GM21423 (cell line): ENCODE data around the gene CATSPERE.

ENCODE experiments used
- ATAC-seq: cut with Tn5 transposase; IDR thresholded peaks from one replicate; pipeline ENCODE4 v1.9.1; 2021; ENCODE audit warnings: mild to moderate bottlenecking, moderate library complexity; ENCODE audit not compliant: unreplicated experiment

CATSPERE gene

DNA sequence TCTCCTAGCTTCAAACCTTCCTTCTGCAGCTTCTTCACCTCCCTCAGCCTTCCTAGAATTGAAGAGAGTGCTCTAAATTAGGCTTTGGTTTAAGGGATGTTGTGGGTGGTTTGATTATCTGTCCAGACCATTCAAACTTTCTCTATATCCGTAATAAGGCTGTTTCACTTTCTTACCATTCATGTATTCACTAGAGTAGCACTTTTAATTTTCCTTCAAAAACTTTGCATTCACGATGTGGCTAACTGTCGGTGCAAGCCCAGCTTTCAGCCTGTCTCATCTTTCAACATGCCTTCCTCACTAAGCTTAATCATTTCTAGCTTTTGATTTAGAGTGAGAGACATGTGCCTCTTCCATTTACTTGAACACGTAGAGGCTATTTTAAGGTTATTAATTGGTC is 165.6 kb downstream of the CATSPERE start:
- no peak for ATAC-seq

DNA sequence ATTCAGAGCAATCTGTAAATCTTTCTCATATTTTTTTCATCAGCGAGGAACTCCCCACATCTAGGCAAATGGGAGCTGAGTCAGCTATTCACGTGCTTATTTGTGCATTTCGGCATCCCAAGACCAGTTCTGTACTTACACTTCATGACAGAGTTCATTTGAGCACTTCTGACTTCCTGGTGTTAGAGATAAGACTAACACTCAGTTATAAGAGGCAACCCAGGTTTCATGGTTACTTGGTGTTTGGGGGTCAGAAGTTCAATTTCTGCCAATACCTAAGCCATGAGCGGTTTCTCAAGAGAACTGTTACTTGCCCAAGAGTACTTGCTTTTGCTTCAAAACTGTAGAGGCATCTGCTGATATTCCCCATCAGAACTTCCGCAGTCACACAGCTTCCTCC is 167.7 kb downstream of the CATSPERE start:
- ATAC-seq: no peak

DNA sequence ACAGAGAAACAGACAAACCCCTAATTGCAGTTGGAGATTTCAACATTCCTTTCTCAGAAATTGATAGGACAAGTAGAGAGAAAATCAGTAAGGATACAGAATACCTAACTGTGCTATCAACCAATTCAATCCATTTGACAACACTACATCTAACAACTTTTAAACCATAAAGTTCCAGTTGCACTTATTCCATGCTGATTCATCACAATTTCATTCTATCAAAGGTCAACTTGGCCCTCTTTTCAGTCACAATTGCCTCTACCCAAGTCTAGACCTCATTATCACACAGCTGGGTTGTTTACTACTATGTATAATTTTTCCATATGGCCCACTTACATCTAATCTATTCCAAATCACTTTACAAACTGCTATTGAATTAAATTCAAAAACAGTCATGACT is 172.1 kb downstream of the CATSPERE start:
- no peak for ATAC-seq

DNA sequence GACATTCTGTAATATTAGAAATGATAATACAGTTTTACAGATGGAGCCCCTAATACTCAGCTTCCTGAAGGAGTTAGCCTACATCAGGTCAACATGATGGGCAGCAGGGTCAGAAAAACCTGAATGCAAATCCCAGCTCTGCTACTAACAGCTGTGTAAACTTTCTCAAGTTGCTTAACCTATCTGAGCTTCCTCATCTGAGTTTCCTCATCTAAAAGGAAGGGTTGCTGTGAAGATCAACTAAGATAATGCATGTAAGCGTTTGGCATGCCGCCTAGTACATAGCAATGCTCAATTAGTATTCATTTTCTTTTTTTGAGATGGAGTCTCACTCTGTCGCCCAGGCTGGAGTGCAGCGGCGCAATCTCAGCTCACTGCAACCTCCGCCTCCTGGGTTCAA is 173.5 kb downstream of the CATSPERE start:
- ATAC-seq: no peak

DNA sequence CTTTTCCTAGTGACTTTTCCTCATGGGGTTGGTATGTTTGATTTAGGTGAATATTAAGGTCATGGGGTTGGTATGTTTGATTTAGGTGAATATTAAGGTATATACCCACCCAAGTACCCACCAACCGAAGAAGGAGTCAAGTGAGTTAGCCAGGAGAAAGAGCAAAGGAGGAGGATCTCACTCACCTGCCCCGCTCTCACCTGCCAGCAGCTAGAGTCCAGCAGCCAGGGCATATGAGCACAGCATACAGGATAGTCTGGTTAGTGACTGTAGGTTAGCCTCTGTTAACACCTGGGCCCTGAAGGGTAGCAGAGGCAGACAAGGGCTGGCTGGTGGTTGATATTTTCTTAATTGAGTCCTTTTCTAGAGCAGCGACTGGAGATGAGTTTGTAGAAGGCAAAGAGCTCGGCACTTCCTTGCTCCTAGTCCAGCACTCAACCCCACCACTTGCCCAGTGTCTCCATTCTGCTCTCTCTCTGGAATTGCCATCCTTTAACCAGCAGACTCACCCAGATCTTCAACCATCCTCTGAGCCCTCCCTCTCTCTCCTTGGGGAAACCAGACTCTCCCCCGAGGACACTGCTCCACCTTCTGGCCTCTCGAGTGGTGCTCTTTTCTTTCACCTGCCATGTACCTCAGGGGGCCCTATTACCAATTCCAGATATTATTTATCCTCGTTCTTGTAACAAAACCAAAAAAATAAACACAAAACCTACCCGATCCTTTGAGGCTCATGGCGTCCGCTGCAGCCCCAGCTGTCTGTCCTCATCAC is 175.6 kb downstream of the CATSPERE start:
- no peak for ATAC-seq

DNA sequence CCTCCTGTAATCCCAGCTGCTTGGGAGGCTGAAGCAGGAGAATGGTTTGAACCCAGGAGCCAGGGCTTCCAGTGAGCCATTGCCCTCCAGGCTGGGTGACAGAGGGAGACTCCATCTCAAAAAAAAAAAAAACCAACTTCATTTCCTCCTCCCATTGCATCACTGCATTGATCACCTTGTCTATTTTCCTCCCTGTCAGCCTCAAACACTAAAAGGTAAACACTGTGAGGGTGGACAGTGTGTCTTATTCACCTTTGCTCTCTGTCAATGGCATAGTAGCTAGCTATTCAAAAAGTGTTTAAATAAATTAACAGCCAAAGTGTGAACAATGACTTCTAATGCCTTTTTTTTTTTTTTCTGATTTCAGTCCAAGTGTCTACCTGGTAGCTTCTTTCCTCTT is 178.5 kb downstream of the CATSPERE start:
- no peak for ATAC-seq

DNA sequence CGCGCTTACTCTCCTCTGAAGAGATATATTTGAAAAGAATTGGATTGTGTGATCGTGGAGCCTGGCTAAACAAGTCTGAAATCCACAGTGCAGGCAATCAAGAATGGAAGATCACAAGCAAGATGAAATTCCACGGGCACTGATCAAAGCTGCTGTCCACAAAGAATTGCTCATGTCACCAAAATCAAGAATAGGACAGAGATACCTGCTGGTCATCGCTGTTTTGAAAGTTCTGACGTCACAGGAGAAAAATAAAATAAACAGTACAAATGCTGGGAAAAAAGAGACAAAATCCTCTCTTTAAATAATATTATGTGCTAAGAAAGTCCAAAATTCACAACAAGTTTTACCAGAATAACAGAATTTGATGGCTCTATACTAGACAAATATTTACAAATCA is 179.8 kb downstream of the CATSPERE start:
- ATAC-seq: no peak

DNA sequence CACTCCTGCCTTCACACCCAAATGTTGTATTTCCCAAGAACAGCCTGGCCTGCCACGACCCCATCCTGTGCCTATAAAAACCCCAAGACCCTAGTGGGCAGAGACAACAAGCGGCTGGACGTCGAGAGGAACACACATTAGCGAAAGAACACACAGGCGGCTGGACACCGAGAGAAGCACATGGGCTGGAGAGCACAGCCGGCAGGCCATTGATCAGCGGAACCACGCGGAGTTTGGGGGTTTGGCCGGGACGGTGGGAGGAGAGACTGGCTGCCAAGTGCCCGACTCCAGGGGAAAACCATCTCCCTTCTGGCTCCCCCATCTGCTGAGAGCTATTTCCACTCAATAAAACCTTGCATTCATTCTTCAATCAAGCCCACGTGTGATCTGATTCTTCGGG is 181.5 kb downstream of the CATSPERE start:
- no peak for ATAC-seq

DNA sequence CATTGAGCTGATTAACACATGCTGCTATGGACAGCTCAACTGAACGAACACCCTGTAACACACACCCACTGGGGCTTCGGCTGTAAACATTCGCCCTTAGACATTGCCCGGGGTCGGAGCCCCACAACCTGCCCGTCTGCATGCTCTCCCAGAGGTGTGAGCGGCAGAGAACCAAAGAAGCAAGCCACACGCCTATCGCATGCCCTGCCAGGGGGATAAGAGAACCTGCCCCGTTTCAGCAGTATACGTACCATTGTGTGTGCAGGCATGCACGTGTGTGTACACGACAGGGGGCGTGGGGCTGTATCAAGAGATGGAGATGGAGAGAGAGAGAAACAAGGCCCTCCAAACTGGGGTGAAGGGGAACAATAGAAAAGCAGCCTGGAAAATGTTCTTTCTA is 181.9 kb downstream of the CATSPERE start:
- no peak for ATAC-seq

DNA sequence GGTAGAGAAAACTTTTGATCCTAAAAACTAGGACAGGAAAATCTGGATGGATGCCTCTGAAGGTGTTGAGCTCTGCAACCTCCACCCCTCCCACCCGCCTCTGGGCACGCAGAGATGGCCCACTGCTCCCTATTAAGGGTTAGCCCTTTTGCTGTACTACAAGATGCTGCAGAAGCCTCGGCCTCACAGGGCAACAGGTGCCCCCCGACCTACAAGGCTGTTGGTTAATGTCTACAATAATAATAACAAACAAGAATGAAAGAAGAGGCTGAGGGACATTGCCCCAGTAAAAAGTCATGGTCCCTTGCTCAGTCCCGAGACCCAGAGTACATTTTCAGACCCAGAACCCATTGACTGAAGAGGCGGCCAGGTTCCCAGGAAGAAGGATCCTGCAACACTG is 184.3 kb downstream of the CATSPERE start:
- ATAC-seq: no peak

DNA sequence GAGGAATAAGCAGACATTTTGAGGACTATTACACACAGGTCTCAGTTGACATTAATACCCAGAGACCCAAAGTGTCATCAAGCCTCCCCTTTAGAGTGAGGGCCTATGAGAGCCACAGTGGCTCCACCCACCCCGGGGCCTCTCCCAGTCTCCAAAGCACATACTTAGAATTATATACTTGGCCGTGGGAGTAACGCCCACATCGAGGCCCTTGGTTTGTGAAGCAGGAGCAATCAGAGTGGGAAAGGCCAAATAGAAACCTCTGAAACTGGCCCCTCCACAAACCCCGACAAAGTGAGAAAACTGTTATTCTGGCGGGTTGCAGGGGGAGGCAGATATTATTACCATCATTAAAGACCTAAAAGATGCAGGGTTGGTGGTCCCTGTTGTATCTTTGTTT is 184.8 kb downstream of the CATSPERE start:
- ATAC-seq: no peak

DNA sequence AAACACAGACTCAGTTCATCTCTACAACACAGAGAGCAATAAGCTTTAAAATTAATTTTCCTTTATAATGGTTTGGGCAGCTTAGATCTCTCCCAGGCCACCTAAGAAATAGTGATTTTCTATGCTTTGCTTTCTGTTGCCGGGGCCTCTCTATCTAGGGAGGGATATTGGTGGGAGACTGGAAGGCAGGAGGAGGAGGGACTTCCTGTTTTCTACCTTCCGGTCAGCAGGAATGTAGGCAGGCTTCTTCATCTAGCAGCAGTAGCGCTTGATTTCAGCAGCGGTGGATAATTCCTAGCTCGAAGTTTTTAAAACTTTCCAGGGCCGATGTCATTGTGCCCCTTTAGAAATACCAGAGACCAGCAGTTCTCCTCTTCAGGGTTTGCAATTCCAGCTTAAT is 186.7 kb downstream of the CATSPERE start:
- ATAC-seq: no peak

DNA sequence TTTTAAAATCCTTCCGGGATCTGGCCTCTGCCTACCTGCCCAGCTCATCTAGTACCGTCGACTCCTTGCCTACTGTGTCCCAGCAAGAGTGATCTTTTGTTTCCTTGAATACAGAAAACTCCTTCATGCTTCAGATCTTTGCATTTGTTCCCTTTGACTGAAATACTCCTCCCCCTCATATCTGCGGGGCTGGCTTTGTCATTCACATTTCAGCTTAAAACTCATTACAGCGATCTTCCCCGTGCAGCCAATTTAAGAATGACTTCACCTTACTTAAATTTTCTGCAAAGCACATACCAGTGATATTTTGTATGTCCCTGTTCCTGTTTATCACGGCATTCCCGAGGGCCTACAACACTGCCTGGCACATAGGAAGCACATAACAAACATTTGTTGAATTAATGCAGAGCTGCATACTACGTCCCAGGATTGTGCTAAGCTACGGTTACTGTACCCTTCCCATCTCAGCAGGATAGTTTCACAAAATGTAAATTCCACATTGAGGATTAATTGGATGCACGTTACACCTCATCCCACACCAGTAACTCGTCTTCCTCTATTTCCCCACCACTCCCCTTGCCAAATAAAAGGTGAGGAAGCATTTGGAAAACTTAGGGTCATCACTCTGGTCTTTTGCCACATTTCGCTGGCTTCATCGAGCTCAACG is 191.0 kb downstream of the CATSPERE start:
- no peak for ATAC-seq

DNA sequence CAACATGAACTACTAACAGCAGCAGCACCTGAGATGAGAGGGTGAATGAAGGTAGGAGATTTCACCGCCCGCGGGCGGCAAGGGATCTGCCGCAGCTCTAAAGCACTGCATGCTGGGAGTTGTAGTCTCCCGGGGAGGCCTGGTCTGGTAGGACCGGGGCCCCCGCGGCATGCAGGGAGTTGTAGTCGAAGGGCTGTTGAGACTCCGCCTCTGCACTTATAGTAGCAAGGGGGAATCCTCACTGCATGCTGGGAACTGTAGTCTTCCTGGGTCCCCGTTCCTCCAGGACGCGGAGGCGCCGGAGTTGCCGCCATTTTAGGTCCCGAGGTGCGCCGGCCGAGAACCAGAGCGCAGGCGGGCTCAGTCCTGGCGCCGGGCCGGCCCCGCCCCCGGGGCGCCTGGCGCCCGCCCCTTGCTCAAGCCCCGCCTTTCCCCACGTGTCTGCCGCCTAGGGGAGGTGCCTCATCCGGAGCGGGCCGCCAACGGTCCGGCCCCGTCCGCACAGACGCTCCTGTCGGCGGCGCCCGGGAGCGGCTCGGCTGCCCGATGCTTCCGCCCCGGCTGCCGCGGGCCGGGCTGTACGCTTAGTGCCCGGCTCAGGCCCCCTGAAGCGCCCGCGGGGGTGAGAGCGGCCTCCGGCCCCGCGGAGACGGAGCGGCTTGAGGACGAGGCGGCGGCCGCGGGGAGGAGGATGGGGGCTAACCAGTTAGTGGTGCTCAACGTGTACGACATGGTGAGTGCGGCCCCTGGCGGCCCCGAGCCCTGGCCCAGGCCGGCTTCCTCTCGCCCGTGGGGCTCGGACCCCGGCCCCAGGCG is 191.8 kb downstream of the CATSPERE start, which contains the start of gene DESI2:
Gene DESI2 (plus strand): TSS at position 504 of the 816 bp plus-strand sequence. CDS start 188 bp downstream, at position 692.
- ATAC-seq: peak; percentile 95

DNA sequence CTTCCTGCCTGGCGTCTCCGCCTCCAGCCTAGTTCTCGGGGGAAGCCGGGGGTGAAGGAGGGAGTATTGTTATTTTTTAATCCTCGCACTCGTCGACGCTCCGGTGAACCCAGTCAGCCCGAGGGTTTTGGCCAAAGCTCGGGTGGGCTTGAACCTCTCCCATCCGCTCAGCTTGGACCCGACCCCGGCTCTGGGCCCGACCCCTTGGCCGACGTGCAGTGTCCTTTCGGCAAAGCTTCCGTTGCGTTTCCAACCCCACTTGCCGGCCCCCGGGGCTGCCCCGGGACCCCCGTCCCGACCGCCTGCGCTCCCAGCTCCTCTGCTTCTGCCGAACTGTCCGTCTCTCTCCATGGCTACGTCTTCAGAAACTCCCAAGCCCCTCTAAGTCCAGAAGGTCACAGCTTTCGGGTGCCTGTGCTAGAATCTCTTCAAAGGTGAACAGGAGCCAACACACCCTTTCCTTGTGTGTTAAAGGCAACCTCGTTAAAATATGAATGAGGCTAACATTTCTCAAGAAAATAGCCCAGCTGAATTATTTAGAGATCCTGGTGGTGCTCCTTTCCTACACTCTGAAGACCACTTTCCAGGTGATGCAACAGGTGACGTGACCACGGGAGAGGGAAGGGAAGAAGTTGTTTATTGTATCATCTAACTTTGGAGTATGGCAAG is 192.5 kb downstream of the CATSPERE start:
- no peak for ATAC-seq

DNA sequence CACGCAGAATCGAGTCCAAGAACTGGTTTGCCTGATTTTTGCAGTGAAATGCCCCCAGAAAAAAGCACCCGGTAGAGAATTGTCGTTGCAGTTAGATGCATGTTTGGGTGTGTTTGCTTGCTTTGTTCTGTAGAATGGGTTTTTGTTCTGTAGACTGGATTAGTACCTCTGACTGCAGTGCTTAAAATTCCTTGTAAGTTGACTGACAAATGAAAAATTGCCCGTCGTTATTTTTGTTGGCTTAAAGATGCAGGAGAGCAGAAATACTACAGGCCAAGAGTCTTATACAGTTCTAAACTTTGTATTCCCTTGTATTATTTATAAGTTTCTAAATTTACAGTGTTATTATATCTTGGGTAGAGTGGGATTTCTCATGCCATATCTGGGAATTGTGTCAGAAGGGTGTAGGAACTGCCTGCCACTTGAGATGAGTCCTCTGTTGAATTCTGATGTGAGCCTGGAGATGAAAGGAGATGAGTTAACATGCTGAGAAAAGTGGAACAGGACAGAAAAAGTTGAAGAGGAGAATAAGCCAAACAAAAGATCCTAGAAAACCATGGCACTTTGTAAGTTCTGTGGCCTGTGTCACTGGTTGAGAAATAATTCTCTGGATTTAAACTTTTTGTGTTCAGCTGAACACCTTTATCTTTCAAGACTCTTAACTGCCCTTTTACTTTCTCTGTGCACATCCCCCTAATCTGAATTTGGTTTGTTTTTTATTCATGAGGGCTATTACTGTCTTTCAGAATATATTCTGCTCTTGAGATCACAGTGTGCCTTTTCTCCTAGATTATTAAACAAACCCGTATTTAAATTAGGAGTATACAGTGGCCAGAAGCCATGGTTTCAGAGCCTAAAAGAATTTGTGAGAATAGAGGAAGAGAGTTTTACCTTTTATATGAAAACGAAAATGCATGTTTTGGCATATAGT is 193.3 kb downstream of the CATSPERE start:
- no peak for ATAC-seq

DNA sequence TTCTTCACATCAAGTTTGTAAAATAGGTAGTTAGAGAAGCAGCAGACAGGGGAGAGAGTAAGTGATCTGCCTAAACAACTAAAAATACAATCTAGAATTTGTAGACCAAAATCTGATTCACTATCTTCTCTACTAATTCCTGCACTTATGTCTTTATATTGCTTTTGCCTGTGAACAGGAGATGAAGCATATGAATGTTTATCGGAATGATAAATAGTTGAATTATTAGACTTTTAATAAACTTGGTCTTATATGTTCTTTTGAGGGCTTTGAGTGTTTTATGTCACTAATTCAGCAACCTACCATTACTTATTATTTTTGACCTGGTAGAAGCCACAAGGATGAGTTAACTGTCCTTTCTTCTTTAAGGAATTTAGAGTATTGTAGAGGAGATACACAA is 194.1 kb downstream of the CATSPERE start:
- ATAC-seq: no peak

DNA sequence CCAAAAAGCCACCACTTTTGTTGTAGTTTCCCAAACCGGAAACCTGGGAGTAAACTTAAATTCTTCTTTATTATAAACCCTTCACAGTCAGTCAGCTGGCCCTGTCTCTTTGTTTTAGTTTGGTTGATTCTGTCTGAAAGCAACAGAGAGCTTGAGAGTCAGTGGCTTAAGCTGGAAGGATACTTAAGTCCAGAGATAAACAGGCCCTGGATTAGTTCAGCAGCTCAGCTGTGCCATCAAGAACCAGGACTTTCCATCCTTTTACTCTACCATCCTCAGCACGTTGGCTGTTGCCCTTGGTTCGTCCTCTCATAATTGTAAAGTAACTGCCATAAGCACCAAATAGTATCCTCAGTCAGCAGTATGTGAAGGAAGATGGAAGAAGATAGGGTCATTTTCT is 196.3 kb downstream of the CATSPERE start:
- no peak for ATAC-seq

DNA sequence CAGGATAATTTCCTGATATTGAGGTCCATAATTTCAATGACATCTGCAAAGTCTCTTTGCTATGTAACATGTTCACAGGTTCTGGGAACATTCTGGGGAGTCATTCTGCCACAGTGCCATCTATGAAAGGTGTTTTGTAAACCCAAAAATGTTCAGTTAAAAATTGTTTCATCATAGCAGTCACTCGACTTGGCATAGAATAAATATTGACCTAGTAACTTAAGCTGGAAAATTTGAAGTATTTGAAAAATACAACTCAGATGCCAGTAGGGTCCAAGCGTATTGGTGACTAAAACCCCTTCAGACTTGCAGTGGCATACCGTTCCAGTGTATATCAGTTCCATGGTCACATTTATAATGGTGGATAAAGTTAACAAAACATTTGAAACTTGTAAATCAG is 198.6 kb downstream of the CATSPERE start:
- no peak for ATAC-seq

DNA sequence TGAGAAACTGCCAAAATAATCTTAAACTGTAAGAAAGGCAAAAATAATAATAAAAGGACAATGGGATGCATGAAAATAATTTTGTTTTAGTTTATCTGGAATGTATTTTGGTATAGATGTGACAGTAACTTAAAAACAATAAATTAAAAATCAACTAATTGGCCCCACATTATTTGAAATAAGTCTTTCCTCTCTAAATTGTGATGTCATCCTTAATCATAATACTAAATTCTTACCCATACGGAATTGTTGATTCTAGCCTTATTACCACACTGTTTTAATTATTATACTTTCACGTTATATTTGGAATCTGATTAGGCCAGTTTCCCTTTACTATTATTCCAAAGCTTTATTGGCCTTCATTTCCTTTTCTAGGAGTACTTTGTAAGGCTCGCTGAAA is 199.5 kb downstream of the CATSPERE start:
- no peak for ATAC-seq
